Stimulated activated CD4-positive, alpha-beta T cell treated with anti-CD3 and anti-CD28 coated beads, Interleukin-1b, Interleukin-23, amount 100 ng/mL, for 1 hour (primary cell): ENCODE results near the gene DDTL.
"Not testable (repeated sequence)": the region's sequence is repeated elsewhere in the genome, so short reads cannot be mapped to it uniquely, and the experiment has no call there.

Experiments
- DNase-seq, 2 donors: peaks; one replicate each; pipeline ENCODE4 v3.0.0-alpha.2; 2020; ENCODE audit warnings: low read depth in 2 of 2

DDTL gene

DNA sequence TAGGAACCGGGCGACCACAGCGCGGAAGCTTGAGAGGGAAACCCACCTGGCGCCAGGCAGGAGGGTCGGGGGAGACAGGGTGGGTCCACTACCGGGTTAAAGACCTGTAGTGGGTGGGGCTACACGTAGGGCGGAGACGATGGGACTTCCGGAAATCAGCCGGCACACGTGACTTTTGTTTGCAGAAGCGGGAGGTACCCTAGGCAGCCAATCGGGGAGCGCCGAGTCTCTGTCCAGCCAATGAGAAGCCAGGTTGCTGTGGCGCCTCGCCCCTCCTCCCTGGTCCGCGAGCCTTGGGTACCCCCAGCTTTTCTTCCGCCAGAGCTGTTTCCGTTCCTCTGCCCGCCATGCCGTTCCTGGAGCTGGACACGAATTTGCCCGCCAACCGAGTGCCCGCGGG, at the start of gene DDTL:
Gene DDTL, plus strand, starts transcription at position 321 of the 400 bp plus-strand sequence. Its CDS starts 27 bp downstream, at position 348.
- not testable (repeated sequence) for DNase-seq

DNA sequence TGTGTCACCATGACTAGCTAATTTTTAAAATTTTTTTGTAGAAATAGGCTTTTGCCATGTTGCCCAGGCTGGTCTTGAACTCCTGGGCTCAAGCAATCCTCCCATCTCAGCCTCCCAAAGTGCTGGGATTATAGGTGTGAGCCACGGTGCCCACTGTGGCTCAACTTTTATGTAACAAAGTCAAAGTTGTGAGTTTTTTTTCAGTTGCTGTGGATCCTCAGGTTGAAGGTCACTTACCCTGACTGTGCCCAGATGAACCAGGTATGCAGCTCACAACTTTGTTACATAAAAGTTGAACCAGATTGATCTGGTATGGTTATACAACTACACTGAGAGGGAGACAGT, 46.4 kb upstream of the DDTL start:
- not testable (repeated sequence) for DNase-seq

DNA sequence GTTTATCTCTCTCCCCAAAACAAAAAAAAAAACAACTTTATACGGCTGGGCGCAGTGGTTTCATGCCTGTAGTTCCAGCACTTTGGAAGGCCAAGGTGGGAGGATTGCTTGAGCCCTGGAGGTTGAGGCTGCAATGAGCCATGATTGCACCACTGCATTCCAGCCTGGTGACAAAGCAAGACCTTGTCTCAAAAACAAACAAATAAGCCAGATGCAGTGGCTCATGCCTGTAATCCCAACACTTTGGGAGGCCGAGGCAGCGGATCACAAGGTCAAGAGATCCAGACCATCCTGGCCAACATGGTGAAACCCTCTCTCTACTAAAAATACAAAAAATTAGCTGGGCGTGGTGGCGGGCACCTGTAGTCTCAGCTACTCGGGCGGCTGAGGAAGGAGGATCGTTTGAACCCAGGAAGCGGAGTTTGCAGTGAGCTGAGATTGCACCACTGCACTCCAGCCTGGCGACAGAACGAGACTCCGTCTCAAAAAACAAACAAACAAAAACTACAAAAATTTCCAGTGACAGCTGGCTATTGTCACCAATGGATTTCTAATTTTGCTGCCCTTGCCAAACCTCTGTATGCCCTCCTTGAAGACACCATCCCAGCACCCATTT, 45.0 kb upstream of the DDTL start:
- DNase-seq = not testable (repeated sequence)

DNA sequence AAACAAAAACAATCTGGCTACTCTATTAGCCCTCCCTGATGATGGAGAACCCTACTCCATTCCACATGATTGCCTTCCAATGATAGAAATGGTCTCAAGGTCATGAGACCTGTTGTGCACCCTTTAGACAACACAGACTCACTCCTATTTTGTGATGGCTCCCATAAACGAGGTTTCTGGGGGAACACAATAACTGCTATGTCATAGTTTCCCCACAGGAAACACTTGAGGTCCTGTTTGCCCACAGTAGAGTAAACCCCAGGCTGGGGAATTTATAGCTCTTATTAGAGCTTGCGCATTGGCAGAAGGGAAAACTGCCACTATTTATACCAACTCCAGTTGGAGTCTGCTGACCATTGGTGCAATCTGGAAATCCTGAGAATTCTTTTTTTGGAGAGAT, 43.8 kb upstream of the DDTL start:
- DNase-seq = no peak

DNA sequence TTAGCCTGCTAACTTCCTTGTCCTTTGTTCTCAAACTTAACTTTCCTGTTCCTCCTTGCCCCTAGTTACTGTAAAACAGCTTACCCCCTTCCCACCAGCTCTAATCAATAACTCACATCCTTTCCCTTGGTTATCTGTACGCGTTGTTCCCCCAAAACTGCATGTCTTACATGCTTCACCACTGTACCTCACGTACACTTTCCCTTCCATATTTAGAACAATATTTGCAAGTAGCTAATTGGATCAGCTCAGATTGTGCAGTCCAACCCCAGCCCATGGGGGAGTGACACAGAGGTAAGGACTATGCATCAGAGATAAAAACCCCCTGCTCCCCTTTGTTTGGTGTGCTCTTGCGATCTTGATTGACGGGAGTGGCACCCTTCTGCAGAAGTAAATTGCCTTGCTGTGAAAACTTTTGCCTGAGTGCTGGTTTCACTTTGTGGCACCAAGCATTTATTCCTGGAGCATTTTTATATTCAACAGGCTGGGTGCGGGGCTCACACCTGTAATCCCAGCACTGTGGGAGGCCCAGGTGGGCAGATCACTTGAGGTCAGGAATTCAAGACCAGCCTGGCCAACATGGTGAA, 41.6 kb upstream of the DDTL start:
- no peak for DNase-seq

DNA sequence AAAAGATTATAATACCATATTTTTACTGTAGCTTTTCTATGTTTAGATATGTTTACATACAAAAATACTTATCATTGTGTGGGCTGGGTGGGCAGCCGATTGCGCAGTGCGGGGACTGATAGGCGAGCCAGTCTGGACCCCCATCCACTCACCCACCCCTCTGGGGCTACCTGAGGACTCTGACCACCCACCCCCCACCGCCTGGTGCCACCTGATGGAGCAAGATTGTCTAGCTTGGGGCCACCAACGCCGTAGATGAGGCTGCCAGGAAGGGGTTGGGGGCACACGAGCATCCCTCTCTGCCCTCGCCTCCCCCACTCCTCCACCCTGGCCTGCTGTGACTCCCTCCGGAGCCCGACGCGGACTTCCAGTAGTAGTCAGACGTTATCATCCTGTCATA, 40.1 kb upstream of the DDTL start:
- no peak for DNase-seq

DNA sequence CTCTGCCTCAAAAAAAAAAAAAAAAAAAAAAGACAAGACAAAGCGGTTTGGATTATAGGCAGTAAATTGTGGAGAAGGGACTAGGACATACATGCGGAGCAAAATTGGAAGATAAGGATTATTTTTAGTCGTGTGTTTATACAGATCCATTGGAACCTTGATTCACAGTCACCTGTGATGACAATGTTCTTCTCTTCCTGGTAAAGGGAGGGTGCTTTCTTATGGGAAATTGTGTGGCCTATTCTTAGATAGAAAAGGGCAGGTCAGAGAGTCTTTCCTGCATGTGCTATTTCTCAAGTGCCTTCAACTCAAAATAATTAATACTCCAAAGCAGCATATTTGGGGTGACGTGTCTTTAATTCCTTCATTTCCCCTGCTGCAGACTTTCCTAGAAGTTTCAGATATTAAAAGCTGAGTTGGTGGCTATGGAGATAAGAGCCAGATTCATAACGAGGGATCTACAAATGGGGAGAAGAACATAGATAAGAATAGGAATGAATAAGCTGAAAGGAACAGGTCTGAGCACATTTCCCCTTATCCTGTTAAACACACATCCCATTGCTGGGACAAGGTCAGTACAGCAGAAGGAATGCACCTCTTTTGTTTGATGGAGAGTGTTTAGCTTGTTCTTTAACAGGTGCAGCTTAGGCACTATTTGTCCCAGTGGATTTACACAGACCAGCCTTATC, 28.2 kb upstream of the DDTL start:
- no peak for DNase-seq

DNA sequence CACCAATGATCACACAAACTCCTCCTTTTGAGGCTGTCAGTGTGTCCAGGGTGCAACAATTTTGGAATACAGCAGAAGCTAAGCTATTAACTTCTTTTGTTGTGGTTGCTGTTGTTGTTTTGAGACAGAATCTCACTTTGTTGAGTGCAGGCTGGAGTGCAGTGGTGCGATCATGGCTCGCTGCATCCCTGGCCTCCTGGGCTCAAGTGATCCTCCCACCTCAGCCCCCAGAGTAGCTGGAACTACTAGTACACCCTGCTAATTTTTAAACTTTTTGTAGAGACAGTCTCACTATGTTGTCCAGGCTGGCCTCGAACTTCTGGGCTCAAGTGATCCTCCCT, 27.7 kb upstream of the DDTL start:
- no peak for DNase-seq

DNA sequence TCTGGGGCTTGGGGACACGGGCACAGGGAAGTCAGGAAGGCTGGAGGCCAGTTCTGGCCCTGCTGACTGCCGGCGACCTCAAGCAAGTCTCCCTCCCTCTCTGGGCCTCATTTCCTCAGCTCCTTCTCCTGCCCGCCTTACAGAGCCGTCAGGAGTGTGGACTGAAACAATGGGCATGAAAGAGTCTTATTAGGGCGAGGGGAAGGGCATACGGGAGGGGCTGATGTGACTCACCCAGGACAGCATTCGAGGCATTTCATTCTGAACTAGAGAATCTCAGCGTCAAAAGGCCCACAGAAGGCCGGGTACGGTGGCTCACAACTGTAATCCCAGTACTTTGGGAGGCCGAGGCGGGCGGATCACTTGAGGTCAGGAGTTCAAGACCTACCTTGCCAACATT, 26.5 kb upstream of the DDTL start:
- DNase-seq = not testable (repeated sequence)

DNA sequence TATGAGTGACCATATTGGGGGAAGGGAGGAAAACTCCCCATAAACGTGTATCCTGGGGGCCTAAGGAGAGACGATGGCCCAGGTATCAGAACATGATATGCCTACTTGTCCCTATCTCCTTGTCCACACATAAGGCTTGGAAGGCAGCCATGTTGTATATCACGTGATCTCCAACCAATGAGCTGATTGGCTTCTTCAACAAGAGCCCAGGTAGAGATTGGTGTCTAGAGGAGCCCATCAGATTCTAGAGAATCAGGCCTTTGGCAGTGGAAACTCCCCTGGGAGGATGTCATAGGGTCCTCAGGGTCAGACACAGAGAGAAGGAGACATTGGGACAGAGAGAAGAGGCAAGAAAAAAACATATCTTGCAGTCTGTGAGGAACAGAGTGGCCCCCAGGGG, 19.3 kb upstream of the DDTL start:
- not testable (repeated sequence) for DNase-seq

DNA sequence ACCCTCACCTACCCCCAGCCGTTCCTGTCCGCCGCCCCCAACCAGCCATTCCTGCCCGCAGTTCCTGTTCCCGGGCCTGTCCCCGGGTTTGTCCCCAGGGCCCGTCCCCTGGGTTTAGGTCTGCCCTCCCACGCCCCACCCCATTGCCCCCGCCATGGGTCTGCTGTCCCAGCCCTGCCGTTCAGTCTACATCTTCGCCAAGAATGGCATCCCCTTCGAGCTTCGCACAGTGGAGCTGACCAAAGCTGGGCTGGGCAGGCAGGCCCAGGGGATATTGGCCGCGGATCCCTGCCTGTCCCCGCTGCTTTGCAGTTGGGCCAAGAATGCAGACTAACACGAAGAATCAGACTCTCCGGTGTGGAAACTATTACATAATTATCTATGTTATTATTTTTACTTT, 16.9 kb upstream of the DDTL start:
- not testable (repeated sequence) for DNase-seq

DNA sequence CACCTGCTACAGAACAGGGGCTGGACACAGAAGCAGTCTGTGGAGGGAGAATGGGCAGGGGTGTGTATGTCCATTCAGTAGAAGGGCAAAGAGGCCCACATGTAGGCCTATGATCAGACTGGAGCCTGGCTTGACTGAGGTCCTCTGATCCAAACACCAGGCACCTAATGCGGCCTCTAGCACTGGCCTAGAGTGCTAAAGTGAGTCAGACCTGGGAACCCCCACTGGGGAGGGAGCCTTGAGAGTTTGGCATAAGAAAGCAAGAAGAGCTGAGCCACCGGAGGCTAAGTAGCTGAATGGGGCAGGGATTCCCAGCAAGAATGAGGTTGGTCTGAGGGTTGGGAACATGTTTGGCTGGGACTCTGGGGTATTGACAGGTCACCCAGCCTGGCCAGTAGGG, 15.3 kb upstream of the DDTL start:
- not testable (repeated sequence) for DNase-seq

DNA sequence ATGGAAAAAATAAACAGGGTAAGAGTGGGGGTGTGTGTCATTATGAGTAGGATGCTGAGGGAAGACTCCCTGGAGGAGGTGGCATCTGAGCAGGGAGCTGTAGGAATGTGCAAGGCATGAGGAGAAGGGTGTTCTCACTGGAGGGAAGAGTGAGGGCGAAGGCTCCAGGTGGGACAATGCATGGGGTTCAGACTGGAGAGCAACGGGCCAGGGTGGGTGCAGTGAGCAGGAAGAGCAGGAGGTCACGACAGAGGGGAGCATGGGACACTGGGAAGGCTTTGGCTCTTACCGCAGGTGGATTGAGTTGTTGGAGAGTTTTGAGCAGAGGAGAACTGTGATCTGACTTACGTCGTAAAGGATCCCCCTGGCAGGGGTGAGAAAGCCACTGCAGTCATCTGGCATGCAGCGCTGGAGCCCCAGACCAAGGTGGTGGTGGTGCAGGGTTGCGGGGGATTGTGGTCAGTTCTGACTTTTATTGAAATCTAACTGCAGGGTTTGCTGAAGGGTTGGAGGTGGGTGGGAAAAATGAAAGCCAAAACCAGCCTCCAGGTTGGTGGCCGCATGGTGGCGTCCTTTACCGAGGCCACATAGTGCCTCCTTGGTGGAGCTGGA, 13.8 kb upstream of the DDTL start:
- not testable (repeated sequence) for DNase-seq

DNA sequence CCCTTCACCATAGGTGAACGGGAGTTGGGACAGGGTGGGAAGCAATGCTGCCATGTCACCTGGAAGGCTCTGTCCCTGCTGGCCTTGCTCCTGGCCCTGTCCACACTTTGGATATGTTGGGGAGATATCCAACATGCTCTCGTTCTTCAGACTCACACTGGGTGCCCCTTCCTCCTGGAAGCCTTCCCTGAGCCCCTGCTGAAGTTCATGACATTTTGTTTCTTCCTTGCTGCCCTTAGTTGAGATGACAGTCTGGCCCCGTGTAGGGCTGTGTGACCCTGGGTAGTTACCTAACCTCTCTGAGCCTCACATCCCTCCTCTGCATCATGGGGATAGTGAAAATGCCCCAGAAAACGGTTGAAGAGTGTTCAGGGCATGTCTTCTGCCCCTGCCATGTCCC, 13.2 kb upstream of the DDTL start:
- DNase-seq = not testable (repeated sequence)

DNA sequence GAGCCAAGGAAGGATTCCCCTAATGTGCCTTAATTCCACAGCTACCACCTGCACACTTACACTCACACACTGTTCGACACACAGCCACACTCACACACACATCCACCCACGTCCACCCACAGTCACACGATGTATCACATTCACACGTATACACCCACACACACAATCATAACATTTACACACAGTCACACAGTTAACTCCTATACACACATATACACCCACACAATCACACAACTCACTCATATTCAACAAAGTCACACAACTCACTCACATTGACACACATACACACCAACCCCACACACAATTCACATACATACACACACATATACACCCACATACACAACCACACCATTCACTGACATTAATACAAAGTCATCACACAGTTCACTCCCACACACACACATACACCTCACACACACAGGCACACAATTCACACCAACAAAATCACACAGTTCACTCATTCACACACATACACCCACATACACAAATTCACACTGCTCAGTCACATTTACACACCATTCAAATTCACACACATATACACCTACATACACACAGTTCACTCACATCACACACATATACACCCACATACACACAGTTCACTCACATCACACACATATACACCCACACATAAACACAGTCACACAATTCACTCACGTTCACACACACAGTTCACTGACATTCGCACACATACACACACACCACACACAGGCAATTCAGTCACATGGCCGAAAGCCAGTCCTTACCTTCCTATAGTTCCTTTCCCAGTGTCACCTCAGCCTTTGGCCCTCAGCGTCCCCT, 12.3 kb upstream of the DDTL start:
- DNase-seq = not testable (repeated sequence)

DNA sequence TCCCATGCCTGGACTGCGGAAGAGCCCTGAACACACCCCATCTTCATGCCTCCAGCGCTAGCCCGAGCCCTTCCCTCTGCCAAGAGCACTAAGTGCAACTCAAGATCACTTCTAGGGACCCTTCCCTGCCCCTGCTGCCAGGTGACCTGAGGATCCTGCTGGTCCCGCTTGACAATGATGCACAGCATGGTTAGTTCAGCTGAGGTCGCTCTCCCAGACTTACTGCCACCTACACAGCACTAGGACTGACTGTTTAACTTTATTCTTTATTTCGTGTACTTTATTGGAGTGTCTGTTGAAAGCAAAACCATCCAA, 11.7 kb upstream of the DDTL start:
- not testable (repeated sequence) for DNase-seq

DNA sequence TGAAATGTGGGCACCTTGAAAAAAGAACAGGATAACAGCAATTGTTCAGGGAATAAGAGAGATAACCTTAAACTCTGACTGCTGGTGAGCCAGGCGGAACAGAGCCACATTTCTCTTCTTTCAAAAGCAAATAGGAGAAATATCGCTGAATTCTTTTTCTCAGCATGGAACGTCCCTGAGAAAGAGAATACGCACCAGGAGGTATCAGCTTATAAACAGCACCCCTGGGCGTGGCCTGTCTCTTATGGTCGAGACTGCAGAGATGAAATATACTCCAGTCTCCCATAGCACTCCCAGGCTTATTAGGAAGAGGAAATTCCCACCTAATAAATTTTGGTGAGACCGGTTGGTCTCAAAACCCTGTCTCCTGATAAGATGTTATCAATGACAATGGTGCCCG, 10.8 kb upstream of the DDTL start:
- DNase-seq = not testable (repeated sequence)

DNA sequence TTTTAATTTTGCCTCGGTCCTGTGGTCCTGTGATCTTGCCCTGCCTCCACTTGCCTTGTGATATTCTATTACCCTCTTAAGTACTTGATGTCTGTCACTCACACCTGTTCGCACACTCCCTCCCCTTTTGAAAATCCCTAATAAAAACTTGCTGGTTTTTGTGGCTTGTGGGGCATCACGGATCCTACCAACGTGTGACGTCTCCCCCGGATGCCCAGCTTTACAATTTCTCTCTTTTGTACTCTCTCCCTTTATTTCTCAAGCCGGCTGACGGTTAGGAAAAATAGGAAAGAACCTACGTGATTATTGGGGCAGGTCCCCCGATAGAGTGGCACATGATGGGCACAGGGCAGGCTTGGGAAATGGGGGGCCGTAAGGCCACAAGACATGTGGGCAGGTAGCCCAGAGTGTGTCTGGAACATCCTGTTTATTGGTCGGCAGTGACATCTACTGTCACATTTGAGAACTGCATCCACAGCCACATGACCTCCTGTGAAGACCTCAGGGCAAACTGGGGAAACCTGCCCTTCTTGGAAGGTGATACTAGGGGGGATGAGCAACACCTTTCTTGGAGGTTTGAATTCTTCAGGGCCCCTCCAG, 10.3 kb upstream of the DDTL start:
- peak; percentile 54 to 76 for DNase-seq

DNA sequence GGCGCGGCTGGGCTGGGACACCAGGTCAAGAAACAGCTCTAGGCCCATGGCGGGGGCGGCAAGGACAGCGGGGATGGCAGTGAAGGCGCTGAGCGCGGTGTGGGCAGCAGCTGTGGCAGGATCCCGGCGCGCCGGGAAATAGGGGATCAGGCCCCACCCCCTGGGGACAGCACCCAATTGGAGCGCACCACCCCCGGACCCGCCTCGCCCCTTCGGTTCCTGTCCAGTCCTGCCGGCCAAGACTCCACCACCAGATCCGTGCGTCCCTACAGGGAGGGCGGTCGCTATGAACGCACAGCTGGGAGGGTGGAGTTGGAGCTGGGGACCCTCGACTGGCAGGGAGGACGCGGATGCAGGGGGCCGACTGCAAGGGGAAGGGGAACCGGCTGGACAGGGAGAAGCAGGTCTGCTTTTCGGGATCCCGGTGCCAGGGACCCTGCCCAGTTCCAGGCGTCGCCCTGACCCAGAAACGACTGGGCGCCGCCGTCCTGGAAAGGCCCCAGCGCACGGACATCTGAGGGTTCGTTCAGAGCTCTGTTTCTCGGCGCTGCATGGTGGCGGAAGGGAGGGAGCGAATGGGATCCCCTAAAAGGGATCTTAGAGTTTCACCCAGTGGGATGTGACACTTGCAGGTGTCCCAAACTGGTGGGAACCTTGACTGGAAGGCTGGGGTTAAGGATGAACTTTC, 5.5 kb upstream of the DDTL start, which contains the start of gene GSTT2B:
Gene GSTT2B, minus strand, starts transcription at position 112 of the 688 bp plus-strand sequence. Its CDS starts 64 bp downstream, at position 48.
- DNase-seq = not testable (repeated sequence)

DNA sequence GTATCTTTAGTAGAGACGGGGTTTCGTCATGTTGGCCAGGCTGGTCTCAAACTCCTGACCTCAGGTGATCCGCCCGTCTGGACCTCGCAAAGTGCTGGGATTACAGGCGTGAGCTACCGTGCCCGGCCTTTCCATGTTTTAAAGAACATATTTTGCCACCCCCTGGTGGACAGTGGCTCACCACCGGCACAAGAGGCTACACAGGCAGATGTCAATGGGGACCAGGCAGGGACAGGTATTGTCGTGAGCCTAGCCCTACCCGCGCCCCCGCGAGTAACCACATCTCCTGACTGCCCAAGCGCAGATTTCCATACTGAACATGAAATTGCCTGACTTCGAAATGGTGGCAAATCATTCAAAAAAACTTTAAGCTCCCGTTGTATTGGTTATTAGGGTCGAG, 594 bp upstream of the DDTL start:
- DNase-seq = not testable (repeated sequence)

DNA sequence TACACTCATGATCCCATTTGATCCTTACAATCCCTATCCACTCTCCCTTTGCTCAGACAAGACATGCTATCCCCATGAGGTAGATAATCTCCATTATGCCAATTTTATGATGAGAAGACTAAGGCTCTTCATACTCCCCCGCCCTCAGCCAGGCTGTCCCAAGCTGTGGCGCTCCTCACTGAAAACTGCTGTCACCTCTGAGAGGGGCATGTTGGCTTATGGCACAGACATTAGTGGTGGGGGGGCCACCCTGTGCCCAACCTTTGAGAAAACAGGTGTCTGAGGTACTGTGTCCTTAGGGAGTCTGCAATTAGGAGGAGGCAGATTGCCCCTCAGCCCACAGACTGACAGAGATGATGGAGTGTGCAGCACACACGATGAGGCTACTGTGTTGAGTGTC, 2.4 kb downstream of the DDTL start:
- no peak for DNase-seq
